HG03342 (cell line): ENCODE measurements around the gene KRTAP12-1.

Experiments used
- ATAC-seq: cut with Tn5 transposase; IDR thresholded peaks from one replicate; pipeline ENCODE4 v1.9.1; 2021; ENCODE audit warnings: mild to moderate bottlenecking, moderate library complexity; ENCODE audit not compliant: unreplicated experiment

The KRTAP12-1 gene, protein sequence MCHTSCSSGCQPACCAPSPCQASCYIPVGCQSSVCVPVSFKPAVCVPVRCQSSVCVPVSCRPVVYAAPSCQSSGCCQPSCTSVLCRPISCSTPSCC

DNA sequence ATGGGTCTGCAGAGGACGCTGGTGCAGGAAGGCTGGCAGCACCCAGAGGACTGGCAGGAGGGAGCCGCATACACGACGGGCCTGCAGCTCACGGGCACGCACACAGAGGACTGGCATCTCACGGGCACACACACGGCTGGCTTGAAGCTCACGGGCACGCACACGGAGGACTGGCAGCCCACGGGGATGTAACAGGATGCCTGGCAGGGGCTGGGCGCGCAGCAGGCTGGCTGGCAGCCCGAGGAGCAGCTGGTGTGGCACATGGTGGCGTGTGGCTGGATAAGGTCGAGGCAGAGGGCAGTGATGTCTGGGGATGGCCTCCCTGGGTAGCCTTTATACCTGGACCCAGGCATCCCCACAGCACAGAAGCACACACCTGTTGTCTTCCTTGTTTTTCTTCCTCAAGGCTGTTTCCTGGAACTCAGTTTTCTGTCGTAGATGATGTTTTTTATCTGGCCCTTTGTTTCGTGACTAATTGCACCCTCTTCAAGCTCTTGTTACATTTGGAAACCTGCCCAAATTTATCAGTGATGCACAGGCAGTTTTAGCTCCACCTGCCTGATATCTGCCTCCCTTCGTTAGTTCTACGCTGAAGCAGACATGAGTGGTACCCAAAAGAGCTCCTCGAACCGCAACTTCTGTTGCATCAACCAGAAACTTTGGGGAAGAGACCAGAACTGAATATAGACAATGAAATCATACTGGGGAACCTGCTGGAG, at the start of gene KRTAP12-1:
Gene KRTAP12-1 (minus strand): TSS at position 303 of the 719 bp plus-strand sequence. CDS start 40 bp downstream, at position 263.
- no peak for ATAC-seq

DNA sequence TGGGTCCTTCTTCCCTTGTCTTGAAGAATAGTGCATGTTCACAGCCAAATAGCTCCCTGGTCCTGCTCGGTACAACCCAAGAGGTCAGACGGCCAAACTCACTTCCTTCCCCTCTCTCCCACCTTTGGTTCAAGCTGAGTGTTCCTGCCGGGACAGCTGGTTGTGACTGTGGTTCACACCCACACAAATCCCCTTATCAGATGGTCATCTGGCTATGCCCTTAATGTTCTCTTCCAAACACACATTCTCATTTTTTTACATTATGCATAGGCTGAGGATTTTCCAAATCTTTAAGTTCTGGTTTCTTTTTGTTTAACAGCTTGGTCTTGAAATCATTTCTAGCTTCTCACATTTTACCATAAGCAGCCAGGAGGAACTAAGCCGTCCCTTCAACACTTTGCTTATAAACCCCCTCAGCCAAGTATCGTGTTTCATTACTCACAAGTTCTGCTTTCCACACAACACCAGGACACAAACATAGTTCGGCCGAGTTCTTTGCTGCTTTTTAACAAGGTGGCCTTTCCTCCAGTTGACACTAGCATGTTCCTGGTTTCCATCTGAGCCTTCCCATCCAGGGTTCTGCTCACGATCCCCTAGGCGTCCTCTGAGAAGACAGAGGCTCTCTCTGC, 49.1 kb upstream of the KRTAP12-1 start:
- ATAC-seq: no peak

DNA sequence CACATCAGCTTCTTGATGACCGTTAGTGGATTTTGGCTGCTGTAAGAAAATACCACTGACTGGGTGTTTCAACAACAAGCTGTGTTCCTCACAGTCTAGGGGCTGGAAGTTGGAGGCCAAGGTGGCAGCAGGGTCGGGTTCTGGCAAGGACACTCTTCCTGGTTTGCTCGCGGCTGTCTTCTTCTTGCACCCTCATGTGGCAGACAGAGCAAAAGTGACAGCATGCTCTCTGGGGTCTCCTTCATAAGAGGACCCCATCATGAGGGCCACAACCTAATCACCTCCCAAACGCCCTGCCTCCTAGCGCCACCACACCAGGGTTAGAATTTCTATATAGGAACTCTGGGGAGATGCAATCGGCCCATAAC, 48.0 kb upstream of the KRTAP12-1 start:
- no peak for ATAC-seq

DNA sequence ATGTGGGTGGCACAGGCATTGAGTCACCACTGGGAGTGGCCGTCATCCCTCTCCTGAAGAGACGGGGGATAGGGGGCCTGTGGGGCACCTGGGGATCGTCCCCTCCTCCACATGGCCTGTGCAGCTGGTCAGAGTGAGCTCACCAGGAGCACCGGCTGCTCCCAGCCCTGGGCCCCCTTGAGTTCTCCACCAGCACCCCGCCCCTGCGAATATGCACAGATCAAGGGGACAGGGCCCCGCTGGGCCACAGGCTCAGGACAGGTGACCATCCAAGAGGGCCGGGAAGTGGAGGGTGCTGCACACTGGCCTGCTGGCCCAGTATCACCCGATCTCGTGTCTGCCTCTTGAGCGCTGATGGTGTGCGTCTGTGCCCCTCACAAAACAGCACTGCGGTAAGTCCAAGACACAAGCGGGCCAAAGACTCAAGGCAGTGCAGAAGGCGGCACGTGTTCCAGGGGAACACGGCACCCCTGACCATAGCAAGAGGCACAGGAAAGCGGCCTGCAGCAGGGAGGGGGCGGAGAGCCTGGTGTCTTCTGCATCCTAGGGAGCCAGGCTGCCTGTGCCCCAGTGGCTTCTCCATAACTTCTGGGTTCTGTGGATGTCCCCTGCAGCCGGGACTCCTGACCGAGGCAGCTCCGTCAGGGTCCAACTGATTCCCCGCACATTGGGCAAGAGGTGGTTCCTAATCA, 47.5 kb upstream of the KRTAP12-1 start:
- ATAC-seq: no peak

DNA sequence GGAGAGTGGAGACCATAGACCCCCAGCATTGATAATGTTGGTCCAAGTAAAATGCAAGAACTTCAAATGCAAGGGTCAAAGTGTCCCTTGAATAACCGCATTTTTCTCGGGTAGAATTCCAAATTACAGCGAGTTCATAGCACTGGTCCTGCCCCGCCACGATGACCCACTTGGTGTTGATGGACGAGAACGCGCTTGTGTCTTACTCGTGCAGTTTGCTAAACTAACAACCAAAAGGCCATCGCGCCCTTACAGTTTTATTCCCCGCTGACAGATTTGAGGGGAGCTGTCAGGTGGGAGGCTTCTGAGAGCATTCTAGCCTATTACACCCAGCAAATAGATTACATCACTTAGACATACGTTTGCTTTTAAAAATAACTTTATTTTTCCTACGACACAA, 46.8 kb upstream of the KRTAP12-1 start:
- no peak for ATAC-seq

DNA sequence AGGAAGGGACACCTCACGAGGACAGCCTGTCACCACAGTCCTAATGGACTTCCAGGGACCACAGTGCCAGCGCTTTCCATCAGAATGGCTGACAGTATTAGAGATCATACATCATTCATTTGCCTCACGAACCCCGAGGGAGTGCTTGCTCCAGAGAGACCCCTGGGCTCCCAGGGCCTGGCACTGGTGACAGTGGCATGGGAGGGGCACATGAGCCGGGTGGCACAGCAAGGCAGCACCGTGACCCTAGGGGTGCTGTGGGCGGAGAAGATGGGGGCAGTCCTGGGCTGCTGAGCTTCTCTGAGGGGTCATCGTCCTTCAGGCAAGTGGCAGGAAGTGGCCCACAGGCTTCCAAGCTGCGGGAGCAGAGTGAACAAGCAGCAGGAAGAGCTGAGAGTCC, 45.8 kb upstream of the KRTAP12-1 start:
- ATAC-seq: no peak

DNA sequence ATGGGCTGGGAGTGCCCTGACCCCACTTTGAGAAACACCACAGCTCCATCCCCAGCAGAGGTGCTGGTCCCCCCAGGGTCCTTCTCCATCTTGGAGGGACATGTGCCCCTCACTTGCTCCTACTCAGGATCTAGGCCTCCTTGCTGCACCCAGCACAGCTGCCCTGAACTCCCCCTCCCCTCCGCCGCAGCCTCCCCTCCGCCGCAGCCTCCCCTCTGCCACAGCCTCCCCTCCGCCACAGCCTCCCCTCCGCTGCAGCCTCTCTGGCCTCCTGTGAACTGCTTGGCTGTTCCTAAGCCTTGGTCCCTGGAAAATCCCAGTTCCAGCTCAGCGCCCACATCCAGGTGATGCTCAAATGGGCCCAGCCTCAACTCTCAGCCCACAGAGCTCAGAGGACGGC, 45.4 kb upstream of the KRTAP12-1 start:
- ATAC-seq: no peak

DNA sequence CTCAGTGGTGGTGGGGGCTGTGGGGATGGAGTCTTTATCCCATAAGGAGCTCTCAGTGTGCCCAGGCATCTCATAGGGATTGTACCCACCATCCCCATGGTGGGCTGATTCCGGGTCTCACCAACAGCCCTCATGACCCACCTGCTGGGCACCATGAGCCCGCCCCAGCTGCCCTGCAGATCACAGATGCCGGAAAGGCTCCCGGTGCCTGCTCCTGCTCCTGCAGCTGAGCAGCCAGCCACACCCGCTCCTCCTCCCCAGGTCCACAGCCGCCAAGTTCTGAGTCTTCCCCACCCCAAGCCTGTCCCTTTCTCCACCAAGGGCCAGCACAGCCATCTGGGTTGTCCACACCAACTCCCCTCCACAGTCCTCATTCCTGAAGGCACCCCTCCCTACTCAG, 44.9 kb upstream of the KRTAP12-1 start:
- no peak for ATAC-seq

DNA sequence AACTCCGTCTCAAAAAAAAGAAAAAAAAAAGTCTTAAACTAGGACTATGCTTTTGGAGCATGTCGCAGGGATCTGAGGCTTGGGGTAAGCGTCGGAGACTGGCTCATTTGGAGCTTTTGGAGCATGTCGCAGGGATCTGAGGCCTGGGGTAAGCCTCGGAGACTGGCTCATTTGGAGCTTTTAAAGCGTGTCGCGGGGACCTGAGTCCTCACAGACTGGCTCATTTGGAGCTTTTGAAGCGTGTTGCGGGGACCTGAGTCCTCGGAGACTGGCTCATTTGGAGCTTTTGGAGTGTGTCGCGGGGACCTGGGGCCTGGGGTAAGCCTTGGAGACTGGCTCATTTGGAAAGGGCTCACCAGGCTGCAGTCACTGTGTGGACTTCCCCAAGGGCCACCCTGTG, 43.0 kb upstream of the KRTAP12-1 start:
- ATAC-seq: no peak

DNA sequence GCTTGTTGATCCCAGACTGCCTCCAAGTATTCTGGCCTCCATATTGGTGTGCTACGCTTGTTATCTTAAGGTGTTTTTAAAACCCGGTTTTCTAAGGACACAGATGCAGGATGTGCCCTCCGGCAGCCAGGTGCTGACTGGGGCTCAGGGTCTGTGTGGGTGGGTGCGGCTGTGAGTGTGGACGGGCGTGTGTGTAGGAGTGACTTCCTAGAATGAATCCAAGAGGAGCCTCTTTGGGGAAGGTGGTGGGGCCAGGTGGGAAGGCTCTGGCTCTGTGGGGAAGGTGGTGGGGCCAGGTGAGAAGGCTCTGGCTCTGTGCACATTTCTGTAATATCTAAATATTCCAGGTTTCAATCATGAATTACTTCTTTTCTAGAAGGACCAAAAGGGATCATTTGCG, 42.2 kb upstream of the KRTAP12-1 start:
- no peak for ATAC-seq

DNA sequence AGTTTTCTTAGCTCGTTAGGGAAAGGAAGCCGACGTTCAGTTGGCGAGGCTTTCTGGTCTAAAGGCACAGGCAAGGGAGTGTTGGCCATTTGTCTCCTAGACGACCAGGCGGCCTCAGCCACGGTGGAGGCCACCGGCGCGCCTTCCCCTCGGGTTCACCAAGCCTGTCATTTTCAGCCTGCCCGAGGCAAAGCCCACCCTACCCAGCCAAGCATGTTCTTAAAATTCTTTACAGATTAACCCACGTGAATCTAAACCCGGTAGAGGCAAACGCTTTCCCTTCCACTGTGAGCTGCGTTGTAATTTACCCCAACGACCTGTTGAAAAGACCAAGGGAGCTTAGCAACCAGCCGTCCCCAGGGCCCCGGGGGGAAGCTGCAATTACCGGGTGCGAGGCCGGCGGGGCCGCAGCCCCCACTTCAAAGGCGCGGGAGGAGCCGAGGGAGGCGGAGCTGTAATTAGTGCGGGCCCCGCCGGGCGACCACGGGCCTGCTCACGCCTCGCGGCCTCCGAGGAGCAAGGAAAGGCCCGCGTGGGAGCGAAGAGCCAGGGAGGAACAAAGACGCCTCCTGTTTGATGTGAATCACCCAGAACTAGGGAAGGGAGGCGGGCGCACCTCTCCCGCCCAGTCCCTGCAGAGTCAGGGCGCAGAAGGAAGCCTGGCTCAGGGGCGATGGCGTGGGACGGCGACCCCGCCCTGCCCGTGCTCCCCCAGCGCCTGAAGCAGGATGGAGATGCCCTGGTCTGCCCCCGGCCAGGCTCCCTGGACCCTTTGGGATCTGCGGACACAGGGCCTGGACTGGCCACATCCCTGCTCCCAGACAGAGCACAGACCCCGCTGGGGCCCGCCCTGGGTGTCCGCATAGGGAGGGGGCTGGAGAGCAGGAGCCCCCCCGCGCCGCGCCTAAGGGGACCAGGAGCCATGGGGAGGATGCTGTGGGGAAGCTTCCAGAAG, 41.5 kb upstream of the KRTAP12-1 start:
- ATAC-seq: no peak

DNA sequence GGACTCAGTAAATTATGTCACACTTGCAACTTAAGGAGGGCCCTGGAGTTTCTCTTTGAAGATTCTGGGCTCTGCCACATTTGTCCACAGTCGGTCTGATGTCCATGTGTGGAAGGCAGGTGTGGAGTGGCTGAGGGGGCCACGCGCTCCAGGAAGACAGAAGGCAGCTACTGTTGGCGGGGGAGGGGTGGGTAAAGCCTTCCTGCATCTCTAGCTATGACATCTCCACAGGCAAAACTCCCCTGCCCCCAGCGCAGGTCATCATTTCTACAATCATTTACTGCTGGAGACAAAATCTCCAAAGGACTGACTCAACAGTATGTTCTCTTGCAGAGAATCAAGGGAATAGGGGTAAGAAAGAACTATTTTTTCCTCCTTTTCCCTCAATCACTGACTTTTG, 40.8 kb upstream of the KRTAP12-1 start:
- ATAC-seq: no peak

DNA sequence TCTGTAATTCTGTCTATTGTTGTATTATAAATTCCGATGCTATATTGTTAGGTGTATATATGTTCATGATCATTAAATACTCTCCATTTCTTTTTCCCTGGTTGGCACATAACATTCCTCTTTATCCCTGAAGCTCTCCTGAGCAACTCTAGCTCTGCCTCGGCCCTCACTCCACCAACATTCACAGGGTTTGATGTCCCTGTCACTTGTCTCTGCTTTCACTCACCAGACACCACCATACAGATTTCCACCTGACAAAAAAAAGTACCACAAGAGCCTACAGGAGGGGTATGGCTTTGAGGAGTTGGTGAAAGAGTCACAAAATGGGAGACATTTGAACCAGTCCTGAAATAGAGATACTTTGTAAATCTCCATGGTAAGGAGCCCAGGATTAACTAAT, 38.2 kb upstream of the KRTAP12-1 start:
- no peak for ATAC-seq

DNA sequence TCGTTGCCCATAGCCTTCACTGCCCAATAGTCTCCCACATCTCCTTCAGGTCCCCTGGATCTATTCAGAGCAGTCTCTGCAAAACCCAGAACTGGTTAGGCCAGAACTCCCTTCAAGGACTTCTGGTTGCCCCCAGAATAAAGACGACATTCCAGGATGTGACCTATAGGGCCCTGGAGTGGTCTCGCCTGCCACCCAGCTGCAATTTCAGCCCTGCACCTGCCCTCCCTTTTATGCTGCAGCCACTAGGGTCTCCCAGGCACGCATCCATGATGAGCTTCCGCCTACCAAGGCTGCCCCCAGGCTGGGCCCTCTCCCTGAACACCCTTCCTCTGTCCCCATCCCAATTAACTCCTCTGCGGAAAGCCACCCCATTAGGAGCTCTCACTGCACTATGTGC, 36.6 kb upstream of the KRTAP12-1 start:
- no peak for ATAC-seq

DNA sequence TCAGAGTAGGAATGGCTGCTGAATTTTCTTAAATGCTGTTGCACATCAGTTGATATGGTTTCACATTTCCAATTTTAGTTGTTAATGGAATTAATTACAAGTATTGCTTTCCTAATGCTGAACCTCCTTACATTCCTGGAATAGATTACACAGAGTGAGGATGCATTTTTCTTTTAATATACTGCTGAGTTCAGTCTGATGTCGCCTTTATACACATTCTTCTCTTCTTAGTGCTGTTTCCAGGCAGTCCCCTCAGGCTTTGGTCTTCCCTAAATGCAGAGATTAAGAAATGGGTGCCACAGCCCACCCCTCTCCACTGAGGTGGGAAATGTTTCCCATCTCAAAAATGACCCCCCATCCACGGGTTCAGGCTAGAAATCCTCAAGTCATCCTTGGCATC, 36.1 kb upstream of the KRTAP12-1 start:
- no peak for ATAC-seq

DNA sequence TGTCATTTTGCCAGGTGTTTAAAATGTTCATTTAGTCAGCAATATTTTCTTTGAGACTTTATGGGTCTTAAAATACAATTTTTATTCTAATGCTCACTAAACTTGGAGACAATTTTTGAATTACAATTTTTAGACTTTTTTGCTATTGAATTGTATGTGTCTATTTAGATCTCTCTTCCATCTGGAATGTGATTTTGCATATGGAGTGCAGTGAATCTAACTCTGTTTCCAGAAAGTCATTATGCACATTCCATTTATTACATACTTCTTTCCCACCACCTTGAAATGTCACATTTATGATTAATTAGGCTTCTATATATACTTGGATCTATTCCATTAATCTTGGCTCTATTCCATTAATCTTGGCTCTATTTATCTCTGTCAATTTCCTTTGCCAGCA, 35.0 kb upstream of the KRTAP12-1 start:
- no peak for ATAC-seq

DNA sequence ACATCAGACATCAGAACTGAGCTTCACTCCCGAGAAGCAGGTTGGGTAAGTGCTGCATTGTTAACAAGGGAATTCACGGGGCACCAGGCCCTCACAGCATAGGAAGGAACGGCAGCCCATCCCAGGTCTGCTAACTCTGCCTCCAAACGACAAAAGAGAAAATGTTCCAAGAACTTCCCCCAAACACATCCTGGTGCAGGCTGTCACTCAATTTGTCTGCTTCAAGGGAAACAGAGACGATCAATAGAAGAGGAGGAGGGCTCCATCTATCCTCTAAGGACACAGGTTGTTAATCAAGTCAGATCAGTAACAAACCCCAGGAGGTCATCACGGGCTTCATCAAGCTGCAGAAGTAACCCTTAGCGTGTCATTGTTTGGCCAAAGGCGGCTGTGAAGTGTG, 32.9 kb upstream of the KRTAP12-1 start:
- ATAC-seq: no peak

DNA sequence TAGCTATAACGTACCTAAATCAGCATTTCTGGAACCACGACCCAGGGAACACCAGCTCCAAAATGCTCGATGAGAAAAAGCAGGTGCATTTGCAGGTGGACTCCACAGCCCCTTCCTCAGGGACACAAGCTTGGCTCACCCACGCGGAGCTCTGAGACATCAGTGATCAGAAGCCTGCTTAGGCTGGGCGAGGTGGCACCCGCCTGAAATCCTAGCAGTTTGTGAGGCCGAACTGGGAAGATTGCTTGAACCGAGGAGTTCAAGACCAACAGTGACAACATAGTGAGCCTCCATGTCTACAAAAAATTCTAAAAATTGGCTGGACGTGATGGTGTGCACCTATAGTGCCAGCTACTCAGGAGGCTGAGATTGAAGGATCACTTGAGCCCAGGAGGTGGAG, 31.9 kb upstream of the KRTAP12-1 start:
- no peak for ATAC-seq

DNA sequence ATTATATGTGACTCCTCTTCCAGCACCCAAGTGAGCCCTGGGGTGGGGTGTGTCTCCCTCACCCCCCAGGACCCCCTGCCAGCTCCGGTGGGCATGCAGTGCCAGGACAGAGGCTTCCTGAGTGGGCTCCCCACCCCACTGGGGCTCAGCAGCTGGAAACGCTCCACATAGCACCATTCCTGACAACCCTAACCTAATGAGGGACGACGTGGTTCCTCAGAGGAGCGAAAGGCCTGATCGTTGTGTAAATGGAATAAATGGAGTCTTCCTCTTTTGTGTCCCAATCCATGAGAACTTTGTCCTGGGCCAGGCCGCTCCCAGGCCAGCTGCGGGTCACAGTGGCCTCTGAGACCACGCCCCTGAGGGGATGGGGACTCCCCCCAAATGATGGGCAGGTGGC, 31.2 kb upstream of the KRTAP12-1 start:
- no peak for ATAC-seq

DNA sequence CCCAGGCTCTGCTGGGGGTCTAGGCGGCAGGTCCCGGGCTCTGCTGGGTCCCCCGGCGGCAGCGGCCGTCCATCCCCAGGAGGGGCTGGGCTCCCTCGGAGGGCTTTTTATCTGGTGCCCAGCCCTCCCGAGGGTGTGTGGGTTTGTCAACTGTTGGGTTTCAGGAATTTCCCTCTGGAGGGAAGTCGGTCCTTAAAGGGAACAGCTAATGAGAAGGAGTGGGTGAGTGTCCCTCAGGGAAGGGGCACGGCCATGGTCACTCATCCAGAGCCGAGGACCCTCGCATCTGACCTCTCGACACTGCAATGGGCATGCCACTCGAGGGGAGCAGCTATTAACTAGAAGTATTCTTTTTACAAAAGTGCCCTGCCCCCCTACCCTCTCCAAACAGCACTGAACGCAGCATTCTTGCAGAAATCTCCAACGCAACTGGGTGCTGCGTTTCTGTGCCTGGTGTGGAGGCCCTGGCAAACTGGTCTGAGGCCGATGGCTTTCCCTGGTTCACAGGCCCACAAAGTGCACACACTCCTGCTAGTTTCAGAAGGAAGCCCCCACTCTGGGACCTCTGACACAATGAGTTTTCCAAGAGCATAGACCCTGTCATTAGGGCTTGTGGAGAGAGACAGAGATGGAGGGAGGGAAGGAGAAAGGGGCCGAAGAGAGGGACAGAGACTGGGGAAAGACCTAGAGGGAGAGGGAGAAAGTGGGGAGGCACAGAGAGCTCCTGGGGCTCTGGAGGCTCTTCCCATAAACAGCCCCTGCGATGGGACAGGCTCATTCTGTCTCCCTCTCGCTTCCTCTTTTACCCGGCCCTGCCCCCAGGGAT, 30.5 kb upstream of the KRTAP12-1 start:
- ATAC-seq: no peak
